Stimulated activated naive CD4-positive, alpha-beta T cell (primary cell): ENCODE results near the gene SPTB.
A peak's percentile ranks its signal among the peaks of the same experiment; 100 is the strongest.

Source experiments
- DNase-seq, 6 experiments: peaks; one replicate each; lab custom pipeline; 2025; lab: John Stamatoyannopoulos, UW

The SPTB gene

GRCh38 chr14:64729386-64730060, 150.2 kb downstream of the SPTB start:
- no peak for DNase-seq

GRCh38 chr14:64728856-64729255, 150.9 kb downstream of the SPTB start:
- DNase-seq, result no peak

- DNase-seq, result no peak
These were observed 151.6 kb downstream of the SPTB start for GRCh38 chr14:64728106-64728505.

- DNase-seq, result no peak
These were observed 152.1 kb downstream of the SPTB start for GRCh38 chr14:64727551-64728071.

GRCh38 chr14:64726585-64726890, 153.2 kb downstream of the SPTB start:
- DNase-seq, result no peak

GRCh38 chr14:64725879-64726584, 153.7 kb downstream of the SPTB start:
- DNase-seq, result no peak

GRCh38 chr14:64725261-64725815, 154.4 kb downstream of the SPTB start:
- no peak for DNase-seq

- DNase-seq, result no peak
These were observed 155.2 kb downstream of the SPTB start for GRCh38 chr14:64724578-64724930.

GRCh38 chr14:64723691-64724577, 155.8 kb downstream of the SPTB start:
- no peak for DNase-seq

- DNase-seq, result peak in 1 of 6 experiments; percentile 24
These were observed 156.8 kb downstream of the SPTB start for GRCh38 chr14:64722842-64723447.

GRCh38 chr14:64721899-64722298, 157.8 kb downstream of the SPTB start:
- no peak for DNase-seq

GRCh38 chr14:64721391-64721791, 158.3 kb downstream of the SPTB start:
- DNase-seq, result no peak

GRCh38 chr14:64720131-64720576, 159.6 kb downstream of the SPTB start:
- DNase-seq, result no peak

- no peak for DNase-seq
These were observed 160.1 kb downstream of the SPTB start for GRCh38 chr14:64719601-64720000.

- DNase-seq, result no peak
These were observed 160.9 kb downstream of the SPTB start for GRCh38 chr14:64718762-64719161.

GRCh38 chr14:64717870-64718269, 161.8 kb downstream of the SPTB start:
- DNase-seq, result no peak

GRCh38 chr14:64715628-64716412, 163.9 kb downstream of the SPTB start:
- DNase-seq, result no peak

GRCh38 chr14:64715146-64715627, 164.5 kb downstream of the SPTB start:
- no peak for DNase-seq

- no peak for DNase-seq
These were observed 165.2 kb downstream of the SPTB start for GRCh38 chr14:64714432-64715025.

GRCh38 chr14:64713677-64714076, 166.0 kb downstream of the SPTB start:
- DNase-seq, result no peak

- DNase-seq, result no peak
These were observed 168.7 kb downstream of the SPTB start for GRCh38 chr14:64711039-64711438.
